Kasumi-1 (cell line): ENCODE measurements around the gene RETREG1.
"Not testable (repeated sequence)": the region's sequence is repeated elsewhere in the genome, so short reads cannot be mapped to it uniquely, and the experiment has no call there.

Source experiments
- DNase-seq, 2 experiments: peaks; one replicate each; lab custom pipeline; 2025; lab: John Stamatoyannopoulos, UW

The RETREG1 gene

DNA sequence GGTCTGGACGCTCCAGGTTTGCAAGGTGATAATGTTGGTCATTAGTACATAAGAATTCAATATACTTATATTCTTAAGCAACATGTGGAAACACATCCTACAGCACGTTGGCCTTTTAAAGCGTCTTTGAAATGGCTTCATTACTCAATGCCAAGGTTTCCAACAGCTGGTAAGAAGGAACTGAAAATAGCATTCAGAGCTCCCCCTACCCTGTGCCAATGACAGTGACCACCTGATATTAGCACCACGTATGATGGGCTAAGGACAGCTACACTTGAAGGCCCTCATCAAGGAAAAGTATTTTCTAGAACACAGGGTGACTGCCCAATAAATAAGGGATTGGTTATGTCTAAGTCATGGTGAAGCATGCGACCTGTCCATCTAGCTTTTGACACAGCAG is 161.1 kb downstream of the RETREG1 start:
- DNase-seq = no peak

DNA sequence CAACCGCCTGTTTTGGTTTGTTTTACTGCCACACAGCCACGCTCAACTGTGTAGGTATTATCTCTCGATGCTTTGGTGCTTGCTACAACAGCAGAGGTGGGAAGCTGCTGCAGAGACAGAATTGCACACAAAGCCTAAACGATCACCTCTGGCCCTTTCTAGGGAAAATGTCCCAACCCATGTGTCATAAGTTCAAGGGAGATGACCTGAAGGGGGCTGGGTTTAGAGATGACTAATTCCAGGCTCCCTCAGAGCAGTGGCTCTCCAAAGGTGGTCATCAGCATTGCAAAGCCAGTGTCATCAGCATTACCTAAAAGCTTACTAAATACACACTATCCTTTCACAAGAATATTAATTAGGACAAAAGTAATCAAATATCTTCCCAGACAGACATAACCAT is 162.1 kb downstream of the RETREG1 start:
- DNase-seq = no peak

DNA sequence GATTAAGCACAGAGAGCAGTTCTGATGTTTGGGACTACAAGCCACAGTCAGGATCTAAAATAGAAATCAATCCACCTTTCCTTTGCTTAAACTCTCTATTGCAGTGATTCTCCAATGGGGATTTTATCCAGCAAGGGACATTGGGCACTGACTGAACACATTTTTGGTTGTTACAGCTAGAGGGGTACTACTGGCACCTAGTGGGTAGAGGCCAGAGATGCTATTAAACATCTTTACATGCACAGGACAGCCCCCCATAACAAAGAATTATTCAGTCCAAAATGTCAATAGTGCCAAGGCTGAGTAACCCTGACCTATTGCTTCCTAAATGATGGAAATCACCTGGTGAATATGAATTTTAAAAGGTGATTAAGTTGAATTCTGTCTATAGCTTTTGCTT is 163.2 kb downstream of the RETREG1 start:
- DNase-seq = peak in 1 of 2 experiments; percentile 16

GRCh38 chr5:16450163-16450562 is 166.6 kb downstream of the RETREG1 start:
- DNase-seq = no peak

DNA sequence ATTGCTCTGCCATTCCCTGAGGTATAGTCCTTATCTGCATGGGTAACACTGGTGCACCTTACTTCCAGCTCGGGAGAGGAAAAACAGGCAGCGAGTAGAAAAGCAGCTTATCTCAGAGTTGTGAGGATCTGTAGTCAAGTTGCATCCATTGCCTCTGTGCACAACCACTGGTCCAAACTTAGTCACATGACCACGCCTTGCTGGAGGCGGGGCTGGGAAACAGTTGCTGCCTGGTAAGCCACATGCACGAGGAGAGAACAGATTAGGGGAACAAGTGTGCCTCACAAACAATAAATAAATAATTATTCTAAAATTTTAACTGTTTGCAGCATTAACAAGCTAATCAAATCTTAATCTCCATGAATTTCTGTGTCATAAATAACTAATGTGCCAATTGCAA is 169.8 kb downstream of the RETREG1 start:
- DNase-seq = no peak

DNA sequence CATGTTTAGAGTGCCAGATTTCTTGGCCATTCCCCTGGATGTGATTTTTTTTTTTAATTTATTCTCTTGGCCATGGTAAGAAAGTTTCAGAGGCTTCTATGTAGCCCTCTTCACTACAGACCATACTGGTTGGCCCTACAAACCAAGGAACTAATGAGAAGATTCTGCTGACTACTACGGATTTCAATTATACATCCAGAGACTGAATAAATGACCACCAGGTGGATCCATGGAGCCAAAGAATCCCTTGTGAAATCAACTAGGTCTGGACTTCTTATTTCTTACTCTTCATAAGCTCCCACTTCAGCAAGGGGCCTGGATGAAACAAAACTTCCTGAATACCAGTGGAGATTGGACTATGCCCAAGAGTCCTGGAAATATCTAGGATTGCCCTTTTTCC is 178.8 kb downstream of the RETREG1 start:
- DNase-seq = no peak

DNA sequence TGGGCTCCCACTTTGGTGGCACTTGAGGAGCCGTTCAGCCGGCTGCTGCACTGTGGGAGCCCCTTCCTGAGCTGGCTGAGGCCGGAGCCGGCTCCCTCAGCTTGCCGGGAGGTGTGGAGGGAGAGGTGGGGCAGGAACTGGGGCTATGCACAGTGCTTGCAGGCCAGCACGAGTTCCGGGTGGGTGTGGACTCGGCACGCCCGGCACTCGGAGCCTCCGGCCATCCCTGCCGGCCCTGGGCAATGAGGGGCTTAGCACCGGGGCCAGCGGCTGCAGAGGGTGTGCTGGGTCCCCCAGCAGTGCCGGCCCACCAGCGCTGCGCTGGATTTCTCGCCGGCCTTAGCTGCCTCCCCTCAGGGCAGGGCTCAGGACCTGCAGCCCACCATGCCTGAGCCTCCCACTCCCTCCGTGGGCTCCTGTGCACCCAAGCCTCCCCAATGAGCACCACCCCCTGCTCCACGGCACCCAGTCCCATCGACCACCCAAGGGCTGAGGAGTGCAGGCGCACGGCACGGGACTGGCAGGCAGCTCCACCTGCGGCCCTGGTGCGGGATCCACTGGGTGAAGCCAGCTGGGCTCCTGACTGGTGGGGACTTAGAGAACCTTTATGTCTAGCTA is 180.6 kb downstream of the RETREG1 start:
- not testable (repeated sequence) for DNase-seq

- no peak for DNase-seq
Observed at GRCh38 chr5:16431490-16431889, 185.3 kb downstream of the RETREG1 start.

- no peak for DNase-seq
Observed at GRCh38 chr5:16430349-16431089, 186.3 kb downstream of the RETREG1 start.

DNA sequence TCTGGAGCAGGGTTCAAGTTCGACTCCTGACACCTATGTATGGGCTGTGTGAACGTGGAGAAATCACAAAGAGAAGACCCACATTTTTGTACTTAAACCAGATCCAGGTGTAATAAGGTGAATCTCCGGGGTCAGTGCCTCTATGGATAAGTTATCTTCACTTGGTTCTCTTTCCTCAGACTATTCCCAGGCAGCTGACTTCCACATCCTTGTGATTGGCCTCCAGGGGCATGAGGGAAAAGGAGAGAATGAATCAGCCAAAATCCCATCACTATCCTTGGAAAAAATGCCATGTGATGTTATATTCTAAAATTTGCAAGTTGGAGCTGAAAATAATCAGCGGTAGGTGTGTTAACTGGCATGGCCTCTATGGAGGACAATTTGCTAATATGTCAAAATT is 188.4 kb downstream of the RETREG1 start:
- DNase-seq = no peak

DNA sequence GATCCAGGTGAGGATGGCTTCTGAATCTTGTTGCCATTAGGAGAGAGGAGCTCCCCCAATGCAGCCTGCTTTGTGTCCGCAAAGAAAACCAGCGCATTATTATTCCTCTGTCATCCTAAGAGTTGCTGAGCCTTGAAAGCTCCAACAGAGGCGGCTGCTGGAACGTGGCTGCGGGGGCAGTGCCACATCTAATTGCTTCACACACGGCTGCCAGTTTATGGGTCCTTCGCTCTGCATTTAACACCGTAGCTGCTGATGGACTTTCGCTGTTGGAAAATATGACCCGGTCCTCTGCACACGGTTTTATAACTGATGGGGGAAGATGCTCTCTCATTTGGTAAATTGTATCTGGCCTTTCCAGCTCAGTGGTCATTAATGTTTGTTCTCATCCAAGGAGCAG is 189.2 kb downstream of the RETREG1 start:
- no peak for DNase-seq
